K562 (cell line): ENCODE data around the gene RAB26. TPM values are rescaled to one million over a fixed set of nuclear protein-coding genes. Genes with fewer than 3 reads are reported as not detected.

Experiments used
- ATAC-seq: fragments of 200-7000 bp; cut with Tn5 transposase; 3 replicates; pipeline ENCODE4 v1.9.1; 2020; ENCODE audit warnings: moderate library complexity
- BruUV-seq: library from RNA; stranded (reverse); fragments of 400-500 nt; replicated peaks from 2 replicates; lab custom pipeline; 2021; lab: Mats Ljungman, UMichigan
- CTCF ChIA-PET: fragments of 300-600 bp; formaldehyde crosslinking; extraction: SDS; loops from one replicate; lab custom pipeline; 2021; ENCODE audit warnings: low intra/inter-chr PET ratio; lab: Yijun Ruan, JAX
- POLR2A ChIA-PET: fragments of 300-600, 350-650 bp; sonication (Branson Sonifier 250); formaldehyde crosslinking; extraction: SDS; loops from one replicate; lab custom pipeline; 2021; ENCODE audit warnings: antibody characterized with exemption, inconsistent platforms; lab: Yijun Ruan, JAX
- DNase-seq, 4 experiments: peaks; one replicate each; pipeline versions ENCODE4 v3.0.0 to v3.0.0-alpha.2; 2011 to 2018; ENCODE audit warnings: low spot score in 3 of 4, mixed read lengths in 3 of 4; ENCODE audit errors: extremely low read depth in 1 of 4
- FAIRE-seq: peaks from 2 replicates; lab custom pipeline; 2011; peaks lifted over from hg19 to GRCh38; lab: Jason Lieb, UNC
- H2AFZ ChIP-seq: 2 replicates; pipeline ENCODE4 v1.6.0; 2011; ENCODE audit warnings: low read depth, low read length, control low read depth, inconsistent platforms
- H3K27ac ChIP-seq: fragments of 200-600 bp; 3 replicates; pipeline ENCODE4 v1.8.0; 2011; ENCODE audit warnings: low read depth, mild to moderate bottlenecking, control low read depth, inconsistent platforms, low read length, moderate library complexity, mixed read lengths; ENCODE audit errors: extremely low read depth
- H3K27me3 ChIP-seq, 2 experiments: fragments of 300-600 bp in 1 of 2; 2 replicates in 1 of 2; 3 replicates in 1 of 2; pipeline versions ENCODE4 v1.6.0 to v1.8.0; 2011; ENCODE audit warnings: inconsistent platforms in 2 of 2, low read length in 2 of 2, mild to moderate bottlenecking in 1 of 2, mixed read lengths in 1 of 2, moderate library complexity in 1 of 2; ENCODE audit not compliant: control insufficient read depth in 2 of 2, insufficient read depth in 2 of 2
- H3K36me3 ChIP-seq: fragments of 300-600 bp; 3 replicates; pipeline ENCODE4 v1.8.0; 2011; ENCODE audit warnings: mild to moderate bottlenecking, low read length, inconsistent platforms; ENCODE audit not compliant: control insufficient read depth, insufficient read depth
- H3K4me1 ChIP-seq, 2 experiments: fragments of 200-600 bp in 1 of 2; replicated peaks in 1 of 2; 2 replicates in 1 of 2; 3 replicates in 1 of 2; pipeline versions ENCODE4 v1.5.1 to v1.8.0; 2011; ENCODE audit warnings: inconsistent platforms in 2 of 2, low read length in 2 of 2, mild to moderate bottlenecking in 1 of 2, mixed read lengths in 1 of 2, moderate library complexity in 1 of 2; ENCODE audit not compliant: control insufficient read depth in 2 of 2, insufficient read depth in 2 of 2
- H3K4me2 ChIP-seq: 2 replicates; pipeline ENCODE4 v1.6.1; 2011; ENCODE audit warnings: low read length, control low read depth, inconsistent platforms, mixed read lengths; ENCODE audit not compliant: insufficient read depth
- H3K4me3 ChIP-seq: fragments of 200-600 bp; sonication (generic), shearing (Covaris generic); 2 replicates; pipeline ENCODE4 v1.5.1; 2016; ENCODE audit warnings: control low read depth, inconsistent platforms
- H3K79me2 ChIP-seq: fragments of 200-600 bp; 3 replicates; pipeline ENCODE4 v1.8.0; 2011; ENCODE audit warnings: low read length, inconsistent platforms; ENCODE audit not compliant: control insufficient read depth, insufficient read depth
- H3K9ac ChIP-seq, 2 experiments: 2 replicates each; pipeline versions ENCODE4 v1.6.0 to v1.6.1; 2011; ENCODE audit warnings: low read depth in 2 of 2, low read length in 2 of 2, control low read depth in 1 of 2, inconsistent platforms in 1 of 2, mild to moderate bottlenecking in 1 of 2, mixed read lengths in 1 of 2; ENCODE audit not compliant: insufficient read depth in 1 of 2
- H3K9me1 ChIP-seq: one replicate; pipeline ENCODE4 v1.6.0; 2011; ENCODE audit warnings: inconsistent platforms, mild to moderate bottlenecking, low read length, moderate library complexity; ENCODE audit not compliant: control insufficient read depth, insufficient read depth
- H3K9me3 ChIP-seq: replicated peaks from 2 replicates; pipeline ENCODE4 v1.5.1; 2011; ENCODE audit warnings: low read depth, low read length, inconsistent platforms; ENCODE audit not compliant: control insufficient read depth, insufficient read depth
- H4K20me1 ChIP-seq: replicated peaks from 2 replicates; pipeline ENCODE4 v1.6.1; 2011; ENCODE audit warnings: low read length, inconsistent platforms, mixed read lengths; ENCODE audit not compliant: control insufficient read depth, insufficient read depth
- E2F6 ChIP-seq, 2 experiments: IDR thresholded peaks; 2 replicates each; pipeline ENCODE4 v1.6.1; 2011; ENCODE audit warnings: borderline replicate concordance in 1 of 2, control low read depth in 1 of 2, low read depth in 1 of 2, low read length in 1 of 2, mild to moderate bottlenecking in 1 of 2, mixed read lengths in 1 of 2, moderate library complexity in 1 of 2; ENCODE audit not compliant: insufficient read depth in 1 of 2, insufficient read length in 1 of 2, poor library complexity in 1 of 2, severe bottlenecking in 1 of 2; ENCODE audit errors: extremely low read depth in 1 of 2
- L3MBTL2 ChIP-seq: fragments of 450-650 bp; IDR thresholded peaks from 2 replicates; pipeline ENCODE4 v1.6.1; 2016; ENCODE audit warnings: mild to moderate bottlenecking, moderate library complexity
- MAX ChIP-seq: sonication (generic); formaldehyde crosslinking; IDR thresholded peaks from 2 replicates; pipeline ENCODE4 v1.9.0; 2022; ENCODE audit warnings: mild to moderate bottlenecking, missing genetic modification reagents
- POLR2A ChIP-seq: fragments of 450-650 bp; conservative IDR thresholded peaks from 2 replicates; pipeline ENCODE4 v1.6.1; 2016
- POLR2G ChIP-seq: fragments of 200-400 bp; formaldehyde crosslinking; IDR thresholded peaks from 2 replicates; pipeline ENCODE4 v1.6.1; 2017; ENCODE audit warnings: low read depth, mild to moderate bottlenecking, antibody characterized with exemption, low read length, moderate library complexity
- RBFOX2 ChIP-seq: fragments of 200-400 bp; formaldehyde crosslinking; IDR thresholded peaks from 2 replicates; pipeline ENCODE4 v1.6.1; 2017; ENCODE audit warnings: low read depth, mild to moderate bottlenecking, low read length, moderate library complexity
- SAFB ChIP-seq: fragments of 200-400 bp; formaldehyde crosslinking; IDR thresholded peaks from 2 replicates; pipeline ENCODE4 v1.6.1; 2017; ENCODE audit warnings: low read depth, low read length, borderline replicate concordance
- ZBTB33 ChIP-seq: sonication (generic); formaldehyde crosslinking; IDR thresholded peaks from 2 replicates; pipeline ENCODE4 v1.8.1; 2023; ENCODE audit warnings: mild to moderate bottlenecking, missing genetic modification reagents
- ZFX ChIP-seq: sonication (generic); formaldehyde crosslinking; IDR thresholded peaks from 2 replicates; pipeline ENCODE4 v1.8.0; 2022; ENCODE audit warnings: mild to moderate bottlenecking, missing genetic modification reagents, moderate library complexity
- ZNF3 ChIP-seq: fragments of 250-450 bp; sonication (Bioruptor Pico); IDR thresholded peaks from 2 replicates; pipeline ENCODE4 v1.5.0; 2021; ENCODE audit warnings: mild to moderate bottlenecking, moderate library complexity
- WGBS: fragments of 100-300 bp; shearing (Covaris generic); methylation state at CpG from one replicate; pipeline ENCODE4 v1.1.6; 2016; ENCODE audit warnings: low coverage, mixed read lengths; ENCODE audit not compliant: insufficient coverage; ENCODE audit errors: missing lambda C conversion rate; 5-methylcytosine and 5-hydroxymethylcytosine counted together
- in situ Hi-C: fragments of 300-500 bp; cut with MboI; formaldehyde crosslinking; loops from 4 replicates; pipeline ENCODE4 v1.15.0; 2018; ENCODE audit warnings: inconsistent platforms, mixed read lengths
- intact Hi-C: fragments of 100-400 bp; cut with micrococcal nuclease; formaldehyde crosslinking; loops from 2 replicates; pipeline ENCODE4 v1.14.2; 2022
- polyA plus RNA-seq, 8 experiments: library from polyadenylated mRNA; depleted of rRNA in 4 of 8; stranded (reverse) in 5 of 8; unstranded in 3 of 8; fragments of >200 nt; fragmentation: Nextera tagmentation in 2 of 8; fragmentation: Illumina TruSeq in 1 of 8; extraction: Ambion mirVana in 2 of 8; extraction: Trizol in 1 of 8; gene quantifications; 2 replicates each; pipeline versions ENCODE4 v1.2.1 to v1.2.3, GENCODE V29; 2011 to 2014; ENCODE audit warnings: inconsistent platforms in 1 of 8, missing spikeins in 1 of 8
- total RNA-seq, 7 experiments: library from RNA; depleted of rRNA in 6 of 7; stranded (reverse); fragments of >200 nt in 6 of 7; fragmentation: Illumina TruSeq in 2 of 7; extraction: Trizol in 2 of 7; gene quantifications; 2 replicates each; pipeline versions ENCODE4 v1.2.1 to v1.2.3, GENCODE V29; 2011 to 2021; ENCODE audit warnings: low replicate concordance in 1 of 7

The RAB26 gene
- total and polyA plus RNA-seq, 9 of the 15 experiments (the other 6 are each of a cell fraction or from before 2014, with no cell fraction given) = 0.25 to 6.1 (median 2.1) TPM

GRCh38 chr16:2187212-2187611 is 38.8 kb downstream of the RAB26 start:
- peak; percentile 36 to 42 (median 38) for DNase-seq
- CTCF ChIA-PET = no interaction called here
- in situ Hi-C loops = no loop called here
- no peaks in the 10 kb centered on the region for H3K27me3 ChIP-seq
- H3K4me3 ChIP-seq = no peak overlapping the region; the same call in 1 of the 2 replicates
- peak overlapping the region; percentile 68 for H2AFZ ChIP-seq
- 0 out of 2 replicates have a peak overlapping the region, but pooled peaks have one; percentile 8 for H3K4me2 ChIP-seq
- H3K4me1 ChIP-seq = peaks cover 0 to 80% of the 10 kb centered on the region in 2 experiments; a peak in 2 of 5 replicates
- no peaks in the 10 kb centered on the region for H3K9me3 ChIP-seq
- 28% methylated on average over 17 of the region's 17 CpGs for WGBS
- H3K36me3 ChIP-seq = no peaks in the 10 kb centered on the region
- TF ChIP-seq ZNF3 (no peak), POLR2A (peak; percentile 37; the same call in 1 of the 2 replicates), ZFX (peak; percentile 23; the same call in 1 of the 2 replicates), E2F6 (IDR thresholded peaks at IDR 0.05; ENCODE audit: borderline replicate concordance in 1 of 2, extremely low read depth in 1 of 2, insufficient read depth in 1 of 2, insufficient read length in 1 of 2, low read depth in 1 of 2, low read length in 1 of 2, poor library complexity in 1 of 2, severe bottlenecking in 1 of 2) (peak; percentile 48 to 82), SAFB (no peak), ZBTB33 (peak; percentile 82), MAX (peak; percentile 77), RBFOX2 (peak; percentile 46), POLR2G (peak; percentile 60), L3MBTL2 (peak; percentile 75; the same call in 1 of the 2 replicates)
- TF ChIP-seq, all 486 proteins: peak for 8
- no peaks in the 10 kb centered on the region for H3K79me2 ChIP-seq
- no TSS peak for BruUV-seq
- H3K9ac ChIP-seq = peak overlapping the region in 1 of 2 experiments; percentile 89; a peak in 3 of 4 replicates
- peak; percentile 77 for ATAC-seq
- peak; percentile 35 for FAIRE-seq
- H4K20me1 ChIP-seq = 0 out of 2 replicates have a peak, but pooled peaks cover under 1% of the 10 kb centered on the region
- H3K9me1 ChIP-seq = no peaks in the 10 kb centered on the region
- POLR2A ChIA-PET = no interaction called here
- no peak overlapping the region for H3K27ac ChIP-seq
- intact Hi-C loops = no loop called here
